K562 (cell line): ENCODE data around the gene ZNF48. TPM values are rescaled to one million over a fixed set of nuclear protein-coding genes. Genes with fewer than 3 reads are reported as not detected.

Experiments
- DMBX1 ChIP-seq: fragments of 250-450 bp; sonication (Bioruptor Pico); IDR thresholded peaks from 2 replicates; pipeline ENCODE4 v1.8.0; 2022; ENCODE audit warnings: inconsistent platforms, mild to moderate bottlenecking, moderate library complexity, borderline replicate concordance
- MBD2 ChIP-seq: sonication (generic); IDR thresholded peaks from 2 replicates; pipeline ENCODE4 v1.6.1; 2016; ENCODE audit warnings: low read depth, borderline replicate concordance
- MTA3 ChIP-seq: fragments of 450-650 bp; formaldehyde crosslinking; IDR thresholded peaks from 2 replicates; pipeline ENCODE4 v1.6.1; 2017; ENCODE audit warnings: mild to moderate bottlenecking, borderline replicate concordance
- PCBP1 ChIP-seq: fragments of 200-400 bp; formaldehyde crosslinking; IDR thresholded peaks from 2 replicates; pipeline ENCODE4 v1.6.1; 2018; ENCODE audit warnings: mild to moderate bottlenecking, low read depth, low read length; ENCODE audit not compliant: poor library complexity, severe bottlenecking
- SMAD3 ChIP-seq: fragments of 450-650 bp; formaldehyde crosslinking; conservative IDR thresholded peaks from 2 replicates; pipeline ENCODE4 v1.4.0; 2020; ENCODE audit warnings: mild to moderate bottlenecking
- SPI1 ChIP-seq: IDR thresholded peaks from 2 replicates; pipeline ENCODE4 v1.6.1; 2011; ENCODE audit warnings: low read depth, low read length, control low read depth, borderline replicate concordance
- ZNF217 ChIP-seq: sonication (generic); formaldehyde crosslinking; IDR thresholded peaks from 2 replicates; pipeline ENCODE4 v1.8.0; 2022; ENCODE audit warnings: mild to moderate bottlenecking, missing genetic modification reagents
- ZNF253 ChIP-seq: fragments of 250-450 bp; sonication (Bioruptor Pico); conservative IDR thresholded peaks from 2 replicates; pipeline ENCODE4 v1.6.1; 2021; ENCODE audit warnings: mild to moderate bottlenecking
- ZNF785 ChIP-seq: fragments of 250-450 bp; sonication (Bioruptor Pico); IDR thresholded peaks from 2 replicates; pipeline ENCODE4 v1.4.0; 2020; ENCODE audit warnings: mild to moderate bottlenecking
- ZSCAN29 ChIP-seq: fragments of 450-650 bp; IDR thresholded peaks from 2 replicates; pipeline ENCODE4 v1.6.1; 2017
- polyA plus RNA-seq, 8 experiments: library from polyadenylated mRNA; depleted of rRNA in 4 of 8; stranded (reverse) in 5 of 8; unstranded in 3 of 8; fragments of >200 nt; fragmentation: Nextera tagmentation in 2 of 8; fragmentation: Illumina TruSeq in 1 of 8; extraction: Ambion mirVana in 2 of 8; extraction: Trizol in 1 of 8; gene quantifications; 2 replicates each; pipeline versions ENCODE4 v1.2.1 to v1.2.3, GENCODE V29; 2011 to 2014; ENCODE audit warnings: inconsistent platforms in 1 of 8, missing spikeins in 1 of 8
- total RNA-seq, 7 experiments: library from RNA; depleted of rRNA in 6 of 7; stranded (reverse); fragments of >200 nt in 6 of 7; fragmentation: Illumina TruSeq in 2 of 7; extraction: Trizol in 2 of 7; gene quantifications; 2 replicates each; pipeline versions ENCODE4 v1.2.1 to v1.2.3, GENCODE V29; 2011 to 2021; ENCODE audit warnings: low replicate concordance in 1 of 7
- TF ChIP-seq, protein P1 (sequence below): sonication (generic); formaldehyde crosslinking; IDR thresholded peaks from 2 replicates; pipeline ENCODE4 v1.8.1; 2023; ENCODE audit warnings: mild to moderate bottlenecking, missing genetic modification reagents
- TF ChIP-seq, protein P2 (sequence below): fragments of 250-450 bp; sonication (Bioruptor Pico); IDR thresholded peaks from 2 replicates; pipeline ENCODE4 v1.4.0; 2020; ENCODE audit warnings: mild to moderate bottlenecking
- TF ChIP-seq, protein P3 (sequence below): fragments of 450-650 bp; formaldehyde crosslinking; IDR thresholded peaks from 2 replicates; pipeline ENCODE4 v1.4.0; 2020; ENCODE audit warnings: mild to moderate bottlenecking
- TF ChIP-seq, protein P4 (sequence below): fragments of 250-450 bp; sonication (Bioruptor Pico); IDR thresholded peaks from 2 replicates; pipeline ENCODE4 v1.5.0; 2022; ENCODE audit warnings: mild to moderate bottlenecking
- TF ChIP-seq, protein P5 (sequence below), 2 experiments: fragments of 450-650 bp; IDR thresholded peaks; 2 replicates each; pipeline ENCODE4 v1.6.1; 2016
- TF ChIP-seq, protein P6 (sequence below): fragments of 450-650 bp; formaldehyde crosslinking; IDR thresholded peaks from 2 replicates; pipeline ENCODE4 v1.4.0; 2020; ENCODE audit warnings: mild to moderate bottlenecking, moderate library complexity

Gene ZNF48
- total and polyA plus RNA-seq, 9 of the 15 experiments (the other 6 are each of a cell fraction or from before 2014, with no cell fraction given): 0.38 to 11.6 (median 4.7) TPM

DNA sequence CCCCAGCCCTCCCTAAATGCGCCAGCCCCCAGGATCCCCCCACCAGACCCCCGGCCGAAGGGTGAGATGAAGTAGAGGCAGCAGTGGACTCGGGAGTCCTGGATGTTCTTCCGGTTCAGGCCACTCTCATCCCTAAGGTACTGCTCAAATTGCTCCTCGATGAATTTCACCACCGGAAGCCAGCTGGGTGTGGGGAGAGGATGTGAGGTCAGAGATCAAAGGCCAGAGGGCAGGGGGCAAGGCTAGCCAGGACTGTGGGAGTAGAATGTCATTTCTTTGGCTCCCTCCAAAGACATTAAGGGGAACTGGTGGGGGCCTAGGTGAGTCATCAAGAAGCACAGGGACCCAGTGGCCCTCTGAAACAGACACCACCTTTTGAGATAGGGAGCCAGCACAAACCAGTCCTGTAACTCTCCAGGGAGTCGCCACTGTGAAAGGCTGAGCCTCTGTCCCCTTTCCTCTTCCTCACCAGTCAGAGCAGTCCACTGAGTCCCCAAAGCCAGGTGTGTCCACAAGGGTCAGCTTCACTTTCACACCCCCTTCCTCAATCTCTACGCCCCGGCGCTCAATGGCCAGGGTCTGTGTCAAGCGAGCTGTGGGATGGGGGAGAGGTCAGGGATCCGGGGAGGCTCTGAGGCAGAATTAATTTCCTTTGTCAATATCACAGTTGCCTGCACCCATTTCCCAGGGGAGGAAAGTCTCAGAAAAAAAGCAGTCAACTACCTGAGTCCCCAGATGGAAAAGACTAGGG is 13.8 kb upstream of the ZNF48 start (continued):
- TF ChIP-seq, protein P1, sequence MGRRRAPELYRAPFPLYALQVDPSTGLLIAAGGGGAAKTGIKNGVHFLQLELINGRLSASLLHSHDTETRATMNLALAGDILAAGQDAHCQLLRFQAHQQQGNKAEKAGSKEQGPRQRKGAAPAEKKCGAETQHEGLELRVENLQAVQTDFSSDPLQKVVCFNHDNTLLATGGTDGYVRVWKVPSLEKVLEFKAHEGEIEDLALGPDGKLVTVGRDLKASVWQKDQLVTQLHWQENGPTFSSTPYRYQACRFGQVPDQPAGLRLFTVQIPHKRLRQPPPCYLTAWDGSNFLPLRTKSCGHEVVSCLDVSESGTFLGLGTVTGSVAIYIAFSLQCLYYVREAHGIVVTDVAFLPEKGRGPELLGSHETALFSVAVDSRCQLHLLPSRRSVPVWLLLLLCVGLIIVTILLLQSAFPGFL (CRISPR knock-in tag): no peak
- TF ChIP-seq ZNF217 (CRISPR knock-in tag) (no peak), DMBX1 (CRISPR knock-in tag) (peak; percentile 38; the same call in 1 of the 2 replicates), ZNF253 (CRISPR knock-in tag) (no peak), MBD2 (0 out of 2 replicates have a peak, but pooled peaks have one; percentile 44), SMAD3 (CRISPR knock-in tag) (no peak), SPI1 (peak; percentile 91), MTA3 (peak; percentile 57; the same call in 1 of the 2 replicates), ZNF785 (CRISPR knock-in tag) (no peak), ZSCAN29 (no peak), PCBP1 (no peak)
- TF ChIP-seq, protein P2, sequence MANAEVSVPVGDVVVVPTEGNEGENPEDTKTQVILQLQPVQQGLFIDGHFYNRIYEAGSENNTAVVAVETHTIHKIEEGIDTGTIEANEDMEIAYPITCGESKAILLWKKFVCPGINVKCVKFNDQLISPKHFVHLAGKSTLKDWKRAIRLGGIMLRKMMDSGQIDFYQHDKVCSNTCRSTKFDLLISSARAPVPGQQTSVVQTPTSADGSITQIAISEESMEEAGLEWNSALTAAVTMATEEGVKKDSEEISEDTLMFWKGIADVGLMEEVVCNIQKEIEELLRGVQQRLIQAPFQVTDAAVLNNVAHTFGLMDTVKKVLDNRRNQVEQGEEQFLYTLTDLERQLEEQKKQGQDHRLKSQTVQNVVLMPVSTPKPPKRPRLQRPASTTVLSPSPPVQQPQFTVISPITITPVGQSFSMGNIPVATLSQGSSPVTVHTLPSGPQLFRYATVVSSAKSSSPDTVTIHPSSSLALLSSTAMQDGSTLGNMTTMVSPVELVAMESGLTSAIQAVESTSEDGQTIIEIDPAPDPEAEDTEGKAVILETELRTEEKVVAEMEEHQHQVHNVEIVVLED (CRISPR knock-in tag): no peak
- TF ChIP-seq, protein P3, sequence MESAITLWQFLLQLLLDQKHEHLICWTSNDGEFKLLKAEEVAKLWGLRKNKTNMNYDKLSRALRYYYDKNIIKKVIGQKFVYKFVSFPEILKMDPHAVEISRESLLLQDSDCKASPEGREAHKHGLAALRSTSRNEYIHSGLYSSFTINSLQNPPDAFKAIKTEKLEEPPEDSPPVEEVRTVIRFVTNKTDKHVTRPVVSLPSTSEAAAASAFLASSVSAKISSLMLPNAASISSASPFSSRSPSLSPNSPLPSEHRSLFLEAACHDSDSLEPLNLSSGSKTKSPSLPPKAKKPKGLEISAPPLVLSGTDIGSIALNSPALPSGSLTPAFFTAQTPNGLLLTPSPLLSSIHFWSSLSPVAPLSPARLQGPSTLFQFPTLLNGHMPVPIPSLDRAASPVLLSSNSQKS (CRISPR knock-in tag): no peak
- TF ChIP-seq, protein P4, sequence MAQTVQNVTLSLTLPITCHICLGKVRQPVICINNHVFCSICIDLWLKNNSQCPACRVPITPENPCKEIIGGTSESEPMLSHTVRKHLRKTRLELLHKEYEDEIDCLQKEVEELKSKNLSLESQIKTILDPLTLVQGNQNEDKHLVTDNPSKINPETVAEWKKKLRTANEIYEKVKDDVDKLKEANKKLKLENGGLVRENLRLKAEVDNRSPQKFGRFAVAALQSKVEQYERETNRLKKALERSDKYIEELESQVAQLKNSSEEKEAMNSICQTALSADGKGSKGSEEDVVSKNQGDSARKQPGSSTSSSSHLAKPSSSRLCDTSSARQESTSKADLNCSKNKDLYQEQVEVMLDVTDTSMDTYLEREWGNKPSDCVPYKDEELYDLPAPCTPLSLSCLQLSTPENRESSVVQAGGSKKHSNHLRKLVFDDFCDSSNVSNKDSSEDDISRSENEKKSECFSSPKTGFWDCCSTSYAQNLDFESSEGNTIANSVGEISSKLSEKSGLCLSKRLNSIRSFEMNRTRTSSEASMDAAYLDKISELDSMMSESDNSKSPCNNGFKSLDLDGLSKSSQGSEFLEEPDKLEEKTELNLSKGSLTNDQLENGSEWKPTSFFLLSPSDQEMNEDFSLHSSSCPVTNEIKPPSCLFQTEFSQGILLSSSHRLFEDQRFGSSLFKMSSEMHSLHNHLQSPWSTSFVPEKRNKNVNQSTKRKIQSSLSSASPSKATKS (CRISPR knock-in tag): no peak
- TF ChIP-seq, protein P5, sequence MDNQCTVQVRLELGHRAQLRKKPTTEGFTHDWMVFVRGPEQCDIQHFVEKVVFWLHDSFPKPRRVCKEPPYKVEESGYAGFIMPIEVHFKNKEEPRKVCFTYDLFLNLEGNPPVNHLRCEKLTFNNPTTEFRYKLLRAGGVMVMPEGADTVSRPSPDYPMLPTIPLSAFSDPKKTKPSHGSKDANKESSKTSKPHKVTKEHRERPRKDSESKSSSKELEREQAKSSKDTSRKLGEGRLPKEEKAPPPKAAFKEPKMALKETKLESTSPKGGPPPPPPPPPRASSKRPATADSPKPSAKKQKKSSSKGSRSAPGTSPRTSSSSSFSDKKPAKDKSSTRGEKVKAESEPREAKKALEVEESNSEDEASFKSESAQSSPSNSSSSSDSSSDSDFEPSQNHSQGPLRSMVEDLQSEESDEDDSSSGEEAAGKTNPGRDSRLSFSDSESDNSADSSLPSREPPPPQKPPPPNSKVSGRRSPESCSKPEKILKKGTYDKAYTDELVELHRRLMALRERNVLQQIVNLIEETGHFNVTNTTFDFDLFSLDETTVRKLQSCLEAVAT (IDR thresholded peaks at IDR 0.05): no peak
- TF ChIP-seq, protein P6, sequence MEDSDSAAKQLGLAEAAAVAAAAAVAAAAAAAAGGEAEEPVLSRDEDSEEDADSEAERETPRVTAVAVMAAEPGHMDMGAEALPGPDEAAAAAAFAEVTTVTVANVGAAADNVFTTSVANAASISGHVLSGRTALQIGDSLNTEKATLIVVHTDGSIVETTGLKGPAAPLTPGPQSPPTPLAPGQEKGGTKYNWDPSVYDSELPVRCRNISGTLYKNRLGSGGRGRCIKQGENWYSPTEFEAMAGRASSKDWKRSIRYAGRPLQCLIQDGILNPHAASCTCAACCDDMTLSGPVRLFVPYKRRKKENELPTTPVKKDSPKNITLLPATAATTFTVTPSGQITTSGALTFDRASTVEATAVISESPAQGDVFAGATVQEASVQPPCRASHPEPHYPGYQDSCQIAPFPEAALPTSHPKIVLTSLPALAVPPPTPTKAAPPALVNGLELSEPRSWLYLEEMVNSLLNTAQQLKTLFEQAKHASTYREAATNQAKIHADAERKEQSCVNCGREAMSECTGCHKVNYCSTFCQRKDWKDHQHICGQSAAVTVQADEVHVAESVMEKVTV (CRISPR knock-in tag): no peak
